GM13977 (cell line): ENCODE measurements around the gene AHCYL2.
"Not testable (repeated sequence)": the region's sequence is repeated elsewhere in the genome, so short reads cannot be mapped to it uniquely, and the experiment has no call there.

Experiments used
- DNase-seq: peaks from one replicate; pipeline ENCODE4 v3.0.0; 2012; ENCODE audit warnings: low spot score
- CTCF ChIP-seq: IDR thresholded peaks from 2 replicates; pipeline ENCODE4 v1.5.1; 2012; ENCODE audit warnings: mild to moderate bottlenecking, control low read depth; ENCODE audit not compliant: insufficient read depth; ENCODE audit errors: extremely low read depth, missing control alignments
- in situ Hi-C: fragments of 300-500 bp; cut with MboI; formaldehyde crosslinking; loops from one replicate; pipeline ENCODE4 v1.12.0; 2022; ENCODE audit warnings: low sequenced_read_pairs, low pct_unique_long_range_greater_than_20kb, mixed read lengths, inconsistent platforms; ENCODE audit not compliant: unreplicated experiment

Gene AHCYL2

DNA sequence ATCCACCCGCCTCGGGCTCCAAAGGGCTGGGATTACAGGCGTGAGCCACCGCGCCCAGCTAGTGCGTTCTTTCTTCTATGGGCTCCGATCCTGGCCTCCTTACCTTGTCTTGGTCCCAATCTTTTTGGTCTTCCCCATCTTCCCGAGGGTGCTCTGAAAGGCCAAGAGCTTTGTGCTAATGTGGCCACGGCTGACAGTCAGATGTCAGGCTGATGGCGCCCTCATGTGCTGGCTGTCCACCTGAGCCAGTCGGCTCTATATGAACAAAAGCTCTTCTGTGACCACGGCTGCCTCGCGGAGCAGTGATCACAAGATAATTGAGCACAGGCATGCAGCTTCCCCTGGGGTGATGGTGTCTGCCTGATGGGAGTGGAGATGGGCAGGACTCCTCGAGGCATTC, 11.0 kb upstream of the AHCYL2 start:
- in situ Hi-C loops = loop anchor here (25.0 kb wide), 1 partner anchor 248 kb away; no protein-coding TSS in a partner anchor
- DNase-seq = peak; percentile 62
- peak; percentile 56 for TF ChIP-seq CTCF

DNA sequence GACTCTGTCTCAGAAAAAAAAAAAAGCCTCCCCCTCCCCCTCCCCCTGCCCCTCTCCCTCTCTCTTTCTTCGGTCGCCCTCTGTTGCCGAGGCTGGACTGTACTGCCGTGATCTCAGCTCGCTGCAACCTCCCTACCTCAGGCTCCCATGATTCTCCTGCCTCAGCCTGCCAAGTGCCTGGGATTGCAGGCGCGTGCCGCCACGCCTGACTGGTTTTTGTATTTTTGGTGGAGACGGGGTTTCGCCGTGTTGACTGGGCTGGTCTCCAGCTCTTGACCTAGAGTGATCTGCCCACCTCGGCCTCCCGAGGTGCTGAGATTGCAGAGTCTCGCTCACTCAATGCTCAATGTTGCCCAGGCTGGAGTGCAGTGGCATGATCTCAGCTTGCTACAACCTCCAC, 9.1 kb upstream of the AHCYL2 start:
- in situ Hi-C loops = loop anchor here (25.0 kb wide), 1 partner anchor 247 kb away; no protein-coding TSS in a partner anchor
- DNase-seq = not testable (repeated sequence)

DNA sequence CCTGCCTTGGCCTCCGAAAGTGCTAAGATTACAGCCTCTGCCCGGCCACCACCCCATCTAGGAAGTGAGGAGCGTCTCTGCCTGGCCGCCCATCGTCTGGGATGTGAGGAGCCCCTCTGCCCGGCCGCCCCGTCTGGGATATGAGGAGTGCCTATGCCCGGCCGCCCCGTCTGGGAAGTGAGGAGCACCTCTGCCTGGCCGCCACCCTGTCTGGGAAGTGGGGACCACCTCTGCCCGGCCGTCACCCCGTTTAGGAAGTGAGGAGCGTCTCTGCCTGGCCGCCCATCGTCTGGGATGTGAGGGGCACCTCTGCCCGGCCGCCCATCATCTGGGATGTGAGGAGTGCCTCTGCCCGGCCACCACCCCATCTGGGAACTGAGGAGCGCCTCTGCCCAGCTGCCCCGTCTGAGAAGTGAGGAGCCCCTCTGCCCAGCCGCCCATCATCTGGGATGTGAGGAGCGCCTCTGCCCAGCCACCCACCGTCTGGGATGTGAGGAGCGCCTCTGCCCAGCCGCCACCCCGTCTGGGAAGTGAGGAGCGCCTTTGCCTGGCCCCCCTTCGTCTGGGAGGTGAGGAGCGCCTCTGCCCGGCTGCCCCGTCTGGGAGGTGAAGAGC, 8.6 kb upstream of the AHCYL2 start:
- DNase-seq = not testable (repeated sequence)
- in situ Hi-C loops = loop anchor here (25.0 kb wide), 1 partner anchor 246 kb away; no protein-coding TSS in a partner anchor

DNA sequence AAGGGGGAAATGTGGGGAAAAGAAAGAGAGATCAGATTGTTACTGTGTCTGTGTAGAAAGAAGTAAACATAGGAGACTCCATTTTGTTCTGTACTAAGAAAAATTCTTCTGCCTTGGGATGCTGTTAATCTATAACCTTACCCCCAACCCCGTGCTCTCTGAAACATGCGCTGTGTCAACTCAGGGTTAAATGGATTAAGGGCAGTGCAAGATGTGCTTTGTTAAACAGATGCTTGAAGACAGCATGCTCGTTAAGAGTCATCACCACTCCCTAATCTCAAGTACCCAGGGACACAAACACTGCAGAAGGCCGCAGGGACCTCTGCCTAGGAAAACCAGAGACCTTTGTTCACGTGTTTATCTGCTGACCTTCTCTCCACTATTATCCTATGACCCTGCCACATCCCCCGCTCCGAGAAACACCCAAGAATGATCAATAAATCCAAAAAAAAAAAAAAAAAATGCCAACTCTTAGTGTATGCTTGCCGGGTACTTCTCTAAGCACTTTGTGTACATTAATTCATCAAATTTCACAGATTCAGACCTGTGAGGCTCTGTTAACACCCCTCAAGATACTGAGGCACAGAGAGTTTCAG, 7.9 kb upstream of the AHCYL2 start:
- not testable (repeated sequence) for DNase-seq
- in situ Hi-C loops = loop anchor here (25.0 kb wide), 1 partner anchor 245 kb away; no protein-coding TSS in a partner anchor

- in situ Hi-C loops = loop anchor here (25.0 kb wide), 1 partner anchor 244 kb away; no protein-coding TSS in a partner anchor
- DNase-seq = peak; percentile 82
- TF ChIP-seq CTCF = peak; percentile 91
These were observed 6.2 kb upstream of the AHCYL2 start for GRCh38 chr7:129218514-129219062.

- not testable (repeated sequence) for DNase-seq
- in situ Hi-C loops = loop anchor here (25.0 kb wide), 1 partner anchor 243 kb away; no protein-coding TSS in a partner anchor
These were observed 5.7 kb upstream of the AHCYL2 start for GRCh38 chr7:129219166-129219565.

DNA sequence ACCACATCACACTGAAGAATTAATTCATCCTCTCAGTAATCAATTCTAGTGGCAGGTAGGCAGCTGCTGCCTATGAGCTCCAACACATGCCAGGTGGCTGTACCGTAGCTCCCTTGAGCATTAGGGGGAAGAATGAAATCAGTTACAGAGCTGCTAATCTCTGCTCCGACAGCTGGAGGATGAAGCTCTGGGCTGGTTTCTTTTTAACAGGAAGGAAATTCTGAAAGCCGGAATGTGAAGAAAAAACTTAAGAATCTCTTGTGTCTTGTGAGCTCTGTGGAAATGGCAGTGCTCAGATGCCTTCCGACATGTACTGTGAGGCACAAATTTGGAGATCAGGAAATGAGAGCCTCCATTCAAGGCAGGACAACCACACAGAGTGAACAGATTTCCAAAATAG, 2.8 kb upstream of the AHCYL2 start:
- no peak for DNase-seq
- in situ Hi-C loops = loop anchor here (10.0 to 25.0 kb wide), 2 partner anchors 53 to 240 kb away; no protein-coding TSS in a partner anchor
- TF ChIP-seq CTCF = no peak

GRCh38 chr7:129225206-129225930, 538 bp downstream of the AHCYL2 start:
- in situ Hi-C loops = loop anchor here (10.0 kb wide), 1 partner anchor 49 kb away; no protein-coding TSS in a partner anchor
- DNase-seq = peak; percentile 51
- TF ChIP-seq CTCF = no peak
